B cell (primary cell): Measurements from ENCODE around the gene CORO1C. TPM values are rescaled to one million over a fixed set of nuclear protein-coding genes. Genes with fewer than 3 reads are reported as not detected.

Source experiments
- ATAC-seq: fragments of 200-7000 bp; cut with Tn5 transposase; one replicate; pipeline ENCODE4 v1.10.0; 2021; ENCODE audit warnings: low read depth, mild to moderate bottlenecking, moderate number of reproducible peaks, moderate library complexity
- CTCF ChIA-PET: fragments of 350-600 bp; sonication (Branson Sonifier 250); formaldehyde crosslinking; loops from one replicate; lab custom pipeline; 2021; ENCODE audit warnings: antibody characterized with exemption, inconsistent platforms; lab: Charles Lee
- POLR2A ChIA-PET: fragments of 350-600 bp; sonication (Branson Sonifier 250); formaldehyde crosslinking; loops from one replicate; lab custom pipeline; 2021; ENCODE audit warnings: antibody characterized with exemption; lab: Charles Lee
- DNase-seq: peaks from one replicate; pipeline ENCODE4 v3.0.0; 2013
- H2AFZ ChIP-seq: 2 replicates; pipeline ENCODE4 v1.6.1; 2012; ENCODE audit warnings: mild to moderate bottlenecking, low read depth, low read length; ENCODE audit not compliant: insufficient read depth, poor library complexity, severe bottlenecking
- H3K27ac ChIP-seq, 2 donors: 1 replicate in 1 of 2; 2 replicates in 1 of 2; pipeline ENCODE4 v1.5.1; 2012 to 2013; ENCODE audit warnings: low read length in 2 of 2, mild to moderate bottlenecking in 2 of 2, moderate library complexity in 1 of 2
- H3K27me3 ChIP-seq, 4 experiments: fragments of 200-600 bp in 1 of 4; sonication (generic) in 1 of 4; replicated peaks in 1 of 4; 1 replicate in 2 of 4; 2 replicates in 2 of 4; pipeline versions ENCODE4 v1.6.1 to v1.7.0; 2013 to 2016; ENCODE audit warnings: low read length in 3 of 4, mild to moderate bottlenecking in 2 of 4, mixed read lengths in 1 of 4, moderate library complexity in 1 of 4; ENCODE audit not compliant: insufficient read depth in 4 of 4, control insufficient read depth in 3 of 4; ENCODE audit errors: control extremely low read depth in 1 of 4
- H3K36me3 ChIP-seq, 2 experiments: replicated peaks in 1 of 2; 1 replicate in 1 of 2; 2 replicates in 1 of 2; pipeline versions ENCODE4 v1.6.1 to v1.7.1; 2013; ENCODE audit warnings: low read length in 1 of 2; ENCODE audit not compliant: insufficient read depth in 2 of 2, control insufficient read depth in 1 of 2; ENCODE audit errors: control extremely low read depth in 1 of 2, extremely low read depth in 1 of 2
- H3K4me1 ChIP-seq, 2 donors: fragments of 200-600 bp in 1 of 2; sonication (generic) in 1 of 2; 1 replicate in 1 of 2; 2 replicates in 1 of 2; pipeline versions ENCODE4 v1.5.1 to v1.6.1; 2013 to 2017; ENCODE audit warnings: low read length in 2 of 2; ENCODE audit not compliant: control insufficient read depth in 2 of 2, insufficient read depth in 2 of 2
- H3K4me2 ChIP-seq: replicated peaks from 2 replicates; pipeline ENCODE3; 2012; ENCODE audit warnings: mild to moderate bottlenecking, low read depth, low read length; ENCODE audit not compliant: poor library complexity, severe bottlenecking
- H3K4me3 ChIP-seq, 5 experiments: fragments of 200-600 bp in 1 of 5; sonication (generic) in 1 of 5; 1 replicate in 3 of 5; 2 replicates in 2 of 5; pipeline versions ENCODE4 v1.5.1 to v1.7.0; 2011 to 2016; ENCODE audit warnings: low read length in 4 of 5, mild to moderate bottlenecking in 4 of 5, low read depth in 2 of 5, control low read depth in 1 of 5, moderate library complexity in 1 of 5; ENCODE audit not compliant: insufficient read depth in 1 of 5; ENCODE audit errors: control extremely low read depth in 1 of 5, extremely low read depth in 1 of 5
- H3K79me2 ChIP-seq: fragments of 200-600 bp; sonication (generic); one replicate; pipeline ENCODE4 v1.6.0; 2016; ENCODE audit warnings: low read length; ENCODE audit not compliant: control insufficient read depth, insufficient read depth
- H3K9ac ChIP-seq: fragments of 200-600 bp; sonication (generic); 2 replicates; pipeline ENCODE4 v1.6.1; 2017; ENCODE audit warnings: mild to moderate bottlenecking, low read length, moderate library complexity
- H3K9me3 ChIP-seq, 3 donors: one replicate each; pipeline versions ENCODE4 v1.6.1 to v1.7.1; 2013; ENCODE audit warnings: low read length in 2 of 3; ENCODE audit not compliant: control insufficient read depth in 2 of 3, insufficient read depth in 1 of 3; ENCODE audit errors: control extremely low read depth in 1 of 3
- H4K20me1 ChIP-seq: 2 replicates; pipeline ENCODE4 v1.6.0; 2012; ENCODE audit warnings: mild to moderate bottlenecking, low read length; ENCODE audit not compliant: insufficient read depth, control insufficient read depth, poor library complexity, severe bottlenecking
- H3K27ac Mint-ChIP-seq: one replicate; pipeline ENCODE4 v1.8.0; 2021; ENCODE audit warnings: mixed read lengths
- H3K27me3 Mint-ChIP-seq: one replicate; pipeline ENCODE4 v1.8.0; 2021; ENCODE audit warnings: mixed read lengths
- H3K4me1 Mint-ChIP-seq: one replicate; pipeline ENCODE4 v1.8.0; 2021; ENCODE audit warnings: mixed read lengths
- H3K4me3 Mint-ChIP-seq: one replicate; pipeline ENCODE4 v1.8.0; 2021; ENCODE audit warnings: mixed read lengths
- H3K9me3 Mint-ChIP-seq: one replicate; pipeline ENCODE4 v1.8.0; 2022; ENCODE audit warnings: mixed read lengths; ENCODE audit not compliant: insufficient read depth
- CTCF ChIP-seq: fragments of 200-600 bp; IDR thresholded peaks from one replicate; pipeline ENCODE4 v1.8.0; 2022; ENCODE audit warnings: antibody characterized with exemption, mild to moderate bottlenecking
- EZH2 ChIP-seq: IDR thresholded peaks from 2 replicates; pipeline ENCODE4 v1.6.1; 2012; ENCODE audit warnings: borderline replicate concordance, low read depth, mild to moderate bottlenecking, moderate library complexity, low read length; ENCODE audit not compliant: insufficient read depth, poor library complexity, severe bottlenecking
- WGBS: methylation state at CpG from one replicate; pipeline ENCODE4 v1.1.5; 2013; ENCODE audit warnings: missing lambda C conversion rate; ENCODE audit not compliant: insufficient coverage; 5-methylcytosine and 5-hydroxymethylcytosine counted together
- intact Hi-C: fragments of 100-400 bp; cut with micrococcal nuclease; formaldehyde crosslinking; loops from one replicate; pipeline ENCODE4 v1.10.0; 2022
- polyA plus RNA-seq: library from polyadenylated mRNA; depleted of rRNA; stranded (reverse); fragments of >200 nt; gene quantifications from 2 replicates; pipeline ENCODE4 v1.2.3, GENCODE V29; 2012
- total RNA-seq, 2 donors: library from RNA; stranded (reverse); fragments of 120-200 nt in 1 of 2; gene quantifications; 1 replicate in 1 of 2; 2 replicates in 1 of 2; pipeline versions ENCODE4 v1.2.3 to v1.2.4, GENCODE V29; 2013 to 2022

Gene CORO1C
- total and polyA plus RNA-seq, 2 donors (not counting 1 experiment from before 2014, with no cell fraction given): 19.2 to 68.0 TPM

GRCh38 chr12:108711489-108712164 is 19.7 kb downstream of the CORO1C start:
- Mint-ChIP-seq H3K4me1 (peaks cover 48% of the 10 kb centered on the region), H3K27ac (no peak overlapping the region), H3K27me3 (no peaks in the 10 kb centered on the region), H3K9me3 (no peaks in the 10 kb centered on the region), H3K4me3 (peak overlapping the region; percentile 23)
- no peaks in the 10 kb centered on the region for H3K27me3 ChIP-seq
- no peak overlapping the region for H3K4me3 ChIP-seq
- no peak overlapping the region for H2AFZ ChIP-seq
- peaks cover 39% of the 10 kb centered on the region in 2 donors for H3K4me1 ChIP-seq
- TF ChIP-seq EZH2 (no peak), CTCF (no peak)
- DNase-seq (no peak), ATAC-seq (no peak)
- POLR2A ChIA-PET: no interaction called here
- H3K4me2 ChIP-seq: peak overlapping the region; percentile 63
- H4K20me1 ChIP-seq: peaks cover 18% of the 10 kb centered on the region
- no CpG with 5 or more reads among the region's 9 CpGs for WGBS
- no peak overlapping the region for H3K27ac ChIP-seq
- H3K9me3 ChIP-seq: no peaks in the 10 kb centered on the region
- CTCF ChIA-PET: interaction anchor here (1.7 to 2.3 kb wide), 2 partner anchors 9 to 19 kb away, joined by 3 to 8 read pairs; no protein-coding TSS in a partner anchor
- no peaks in the 10 kb centered on the region for H3K36me3 ChIP-seq
- intact Hi-C loops: no loop called here
- peaks cover 86% of the 10 kb centered on the region for H3K79me2 ChIP-seq
- no peak overlapping the region for H3K9ac ChIP-seq

- H3K27ac ChIP-seq: no peak overlapping the region
- no peak overlapping the region for H3K4me3 Mint-ChIP-seq
- intact Hi-C loops: no loop called here
- no peaks in the 10 kb centered on the region for H3K9me3 Mint-ChIP-seq
- peaks cover 42% of the 10 kb centered on the region for H3K4me1 Mint-ChIP-seq
- no peak overlapping the region for H3K9ac ChIP-seq
- peaks cover 30 to 32% of the 10 kb centered on the region in 2 donors for H3K4me1 ChIP-seq
- H2AFZ ChIP-seq: no peak overlapping the region
- no peak overlapping the region for H3K4me2 ChIP-seq
- no peaks in the 10 kb centered on the region for H3K9me3 ChIP-seq
- POLR2A ChIA-PET: no interaction called here
- H3K27me3 Mint-ChIP-seq: no peaks in the 10 kb centered on the region
- no peaks in the 10 kb centered on the region for H3K36me3 ChIP-seq
- peaks cover 17% of the 10 kb centered on the region for H4K20me1 ChIP-seq
- WGBS: no CpG with 5 or more reads among the region's 1 CpG
- H3K79me2 ChIP-seq: peaks cover 83% of the 10 kb centered on the region
- no peak for ATAC-seq
- no peak overlapping the region for H3K27ac Mint-ChIP-seq
- no peak for DNase-seq
- TF ChIP-seq EZH2: no peak
- TF ChIP-seq CTCF: no peak
- no peaks in the 10 kb centered on the region for H3K27me3 ChIP-seq
- H3K4me3 ChIP-seq: no peak overlapping the region
- CTCF ChIA-PET: interaction anchor here (0.8 to 1.0 kb wide), 2 partner anchors 43 to 241 kb away, joined by 3 read pairs; no protein-coding TSS in a partner anchor
Measured at GRCh38 chr12:108709697-108710096, 21.6 kb downstream of the CORO1C start.
